HG02885 (cell line): ENCODE results near the gene NEGR1.

Experiments
- ATAC-seq: cut with Tn5 transposase; IDR thresholded peaks from one replicate; pipeline ENCODE4 v1.9.1; 2021; ENCODE audit warnings: mild to moderate bottlenecking; ENCODE audit not compliant: unreplicated experiment, poor library complexity

The NEGR1 gene

GRCh38 chr1:71655604-71656003 lies 626.7 kb downstream of the NEGR1 start:
- ATAC-seq, result no peak

GRCh38 chr1:71653952-71654351 lies 628.4 kb downstream of the NEGR1 start:
- ATAC-seq, result no peak

GRCh38 chr1:71651214-71651613 lies 631.1 kb downstream of the NEGR1 start:
- ATAC-seq, result no peak

- ATAC-seq, result no peak
These were observed 632.2 kb downstream of the NEGR1 start for GRCh38 chr1:71650119-71650518.

GRCh38 chr1:71649608-71650007 lies 632.7 kb downstream of the NEGR1 start:
- no peak for ATAC-seq

GRCh38 chr1:71647513-71648300 lies 634.6 kb downstream of the NEGR1 start:
- ATAC-seq, result no peak

GRCh38 chr1:71645015-71645414 lies 637.3 kb downstream of the NEGR1 start:
- ATAC-seq, result no peak

- no peak for ATAC-seq
These were observed 640.4 kb downstream of the NEGR1 start for GRCh38 chr1:71641903-71642302.

- no peak for ATAC-seq
These were observed 641.3 kb downstream of the NEGR1 start for GRCh38 chr1:71640998-71641397.

GRCh38 chr1:71640116-71640515 lies 642.2 kb downstream of the NEGR1 start:
- ATAC-seq, result no peak

- ATAC-seq, result no peak
These were observed 644.1 kb downstream of the NEGR1 start for GRCh38 chr1:71638081-71638766.

GRCh38 chr1:71635568-71635967 lies 646.8 kb downstream of the NEGR1 start:
- ATAC-seq, result no peak

- no peak for ATAC-seq
These were observed 648.2 kb downstream of the NEGR1 start for GRCh38 chr1:71634159-71634558.

- ATAC-seq, result no peak
These were observed 652.3 kb downstream of the NEGR1 start for GRCh38 chr1:71630073-71630472.

GRCh38 chr1:71625004-71625403 lies 657.3 kb downstream of the NEGR1 start:
- ATAC-seq, result no peak

GRCh38 chr1:71623888-71624287 lies 658.5 kb downstream of the NEGR1 start:
- no peak for ATAC-seq

- no peak for ATAC-seq
These were observed 660.6 kb downstream of the NEGR1 start for GRCh38 chr1:71621785-71622184.

- ATAC-seq, result no peak
These were observed 663.4 kb downstream of the NEGR1 start for GRCh38 chr1:71618766-71619530.

GRCh38 chr1:71618191-71618590 lies 664.1 kb downstream of the NEGR1 start:
- no peak for ATAC-seq

GRCh38 chr1:71610476-71610875 lies 671.9 kb downstream of the NEGR1 start:
- no peak for ATAC-seq
